Posterior vena cava (tissue), 2 donors: ENCODE data around the gene ANKRD42. TPM values are rescaled to one million over a fixed set of nuclear protein-coding genes. Genes with fewer than 3 reads are reported as not detected.

ENCODE experiments used
- DNase-seq: peaks from one replicate; pipeline ENCODE4 v3.0.0-alpha.2; 2020; ENCODE audit warnings: low spot score
- intact Hi-C, 2 donors: fragments of 100-400 bp; cut with DNase I; formaldehyde crosslinking; loops; one replicate each; pipeline versions ENCODE4 v1.14.1 to v1.14.2; 2022 to 2023
- long read RNA-seq, 2 donors: library from polyadenylated mRNA; unstranded; transcript quantifications; one replicate each; pipeline ENCODE4 v2.0.0, GENCODE V29; 2020 to 2021
- total RNA-seq, 2 donors: library from RNA; stranded (reverse); fragmentation: NEBNext Ultra II Directional; extraction: Animal tissue kit (Norgen Biotek cat#: 25700); gene quantifications; one replicate each; pipeline ENCODE4 v1.2.1, GENCODE V29; 2021
- donor health status: DM: yes; HTN: yes; CAD: no.
- donor health status: DM: yes; HTN: yes; CAD: no.

The ANKRD42 gene
- total RNA-seq = 10 to 100 TPM in 1 of 2 donors, 1 to 10 TPM in 1; 9.5 to 11.5 TPM
- long read RNA-seq, donor 1, full-length matches to known transcripts = 1 of 4 reads
- long read RNA-seq, donor 1, partial matches to known transcripts = 0 of 4 reads
- long read RNA-seq, donor 1, other reads (novel, unspliced or antisense) = 3 of 4 reads
- long read RNA-seq, donor 2, partial matches to known transcripts = 4 of 16 reads
- long read RNA-seq, donor 2, other reads (novel, unspliced or antisense) = 11 of 16 reads

GRCh38 chr11:83193315-83194280 lies at the start of gene ANKRD42:
TSS of gene ANKRD42 (plus strand) at chr11:83193712. CDS start at chr11:83194671, 959 bp downstream.
- intact Hi-C loops = loop anchor here in 1 of 2 donors (10.0 kb wide), 1 partner anchor 289 kb away; the partner anchor contains the start of genes DDIAS and PRCP
- peak; percentile 97 for DNase-seq

GRCh38 chr11:83147895-83148294 lies 45.6 kb upstream of the ANKRD42 start:
- intact Hi-C loops = no loop called here
- no peak for DNase-seq

GRCh38 chr11:83150450-83150849 lies 43.1 kb upstream of the ANKRD42 start:
- DNase-seq = no peak
- intact Hi-C loops = no loop called here

- no peak for DNase-seq
- intact Hi-C loops = no loop called here
These were observed 42.1 kb upstream of the ANKRD42 start for GRCh38 chr11:83151274-83151977.

- no peak for DNase-seq
- intact Hi-C loops = no loop called here
These were observed 41.2 kb upstream of the ANKRD42 start for GRCh38 chr11:83152264-83152663.

- DNase-seq = no peak
- intact Hi-C loops = no loop called here
These were observed 39.7 kb upstream of the ANKRD42 start for GRCh38 chr11:83153764-83154163.

- DNase-seq = peak; percentile 100
- intact Hi-C loops = no loop called here
These were observed 37.1 kb upstream of the ANKRD42 start for GRCh38 chr11:83156144-83156995.

- no peak for DNase-seq
- intact Hi-C loops = no loop called here
These were observed 36.4 kb upstream of the ANKRD42 start, which contains the start of gene PCF11 for GRCh38 chr11:83156996-83157593. TSS of gene PCF11 (plus strand) at chr11:83157131. CDS start at chr11:83157440, 309 bp downstream.

- no peak for DNase-seq
- intact Hi-C loops = no loop called here
These were observed 35.7 kb upstream of the ANKRD42 start for GRCh38 chr11:83157594-83158356.

GRCh38 chr11:83158357-83158786 lies 35.1 kb upstream of the ANKRD42 start:
- intact Hi-C loops = no loop called here
- no peak for DNase-seq

- intact Hi-C loops = no loop called here
- no peak for DNase-seq
These were observed 34.3 kb upstream of the ANKRD42 start for GRCh38 chr11:83158965-83159901.

- intact Hi-C loops = no loop called here
- DNase-seq = no peak
These were observed 33.3 kb upstream of the ANKRD42 start for GRCh38 chr11:83159902-83160865.

- intact Hi-C loops = no loop called here
These were observed 31.8 kb upstream of the ANKRD42 start for GRCh38 chr11:83161610-83162199.

GRCh38 chr11:83162377-83162776 lies 31.1 kb upstream of the ANKRD42 start:
- no peak for DNase-seq
- intact Hi-C loops = no loop called here

More at GRCh38 chr11:83161610-83162199, 31.8 kb upstream of the ANKRD42 start:
- no peak for DNase-seq
